B cell (primary cell): Measurements from ENCODE around the gene PRRT4.

Source experiments
- CTCF ChIP-seq: fragments of 200-600 bp; IDR thresholded peaks from one replicate; pipeline ENCODE4 v1.8.0; 2022; ENCODE audit warnings: antibody characterized with exemption, mild to moderate bottlenecking
- EZH2 ChIP-seq: IDR thresholded peaks from 2 replicates; pipeline ENCODE4 v1.6.1; 2012; ENCODE audit warnings: borderline replicate concordance, low read depth, mild to moderate bottlenecking, moderate library complexity, low read length; ENCODE audit not compliant: insufficient read depth, poor library complexity, severe bottlenecking

GRCh38 chr7:128388145-128388485 lies 26.6 kb upstream of the PRRT4 start:
- TF ChIP-seq CTCF (no peak), EZH2 (no peak)
